SK-N-SH treated with all-trans-retinoic acid at 6 μM for 48 hours (cell line): ENCODE results near the gene IQCM.
A peak's percentile ranks its signal among the peaks of the same experiment; 100 is the strongest.

ENCODE experiments used
- ATAC-seq: fragments of 200-7000 bp; cut with Tn5 transposase; 3 replicates; pipeline ENCODE4 v1.9.1; 2020; ENCODE audit warnings: mild to moderate bottlenecking, moderate library complexity
- ARNTL ChIP-seq: fragments of 450-650 bp; formaldehyde crosslinking; IDR thresholded peaks from 2 replicates; pipeline ENCODE4 v1.5.0; 2020; ENCODE audit warnings: low read depth, mild to moderate bottlenecking, moderate library complexity, borderline replicate concordance
- CSDC2 ChIP-seq: fragments of 250-450 bp; sonication (Bioruptor Pico); IDR thresholded peaks from 2 replicates; pipeline ENCODE4 v1.5.0; 2020; ENCODE audit warnings: mild to moderate bottlenecking, moderate library complexity
- ESRRG ChIP-seq: fragments of 250-450 bp; sonication (Bioruptor Pico); IDR thresholded peaks from 2 replicates; pipeline ENCODE4 v1.6.1; 2021; ENCODE audit warnings: mild to moderate bottlenecking
- GLIS3 ChIP-seq: fragments of 250-450 bp; sonication (Bioruptor Pico); IDR thresholded peaks from 2 replicates; pipeline ENCODE4 v1.5.0; 2020; ENCODE audit warnings: mild to moderate bottlenecking, moderate library complexity
- ISL1 ChIP-seq: fragments of 250-450 bp; sonication (Bioruptor Pico); IDR thresholded peaks from 2 replicates; pipeline ENCODE4 v2.1.2; 2022; ENCODE audit warnings: mild to moderate bottlenecking, moderate library complexity
- OSR1 ChIP-seq: fragments of 250-450 bp; sonication (Bioruptor Pico); IDR thresholded peaks from 2 replicates; pipeline ENCODE4 v1.8.0; 2022; ENCODE audit warnings: moderate library complexity, mild to moderate bottlenecking, inconsistent platforms
- PATZ1 ChIP-seq: fragments of 250-450 bp; sonication (Bioruptor Pico); IDR thresholded peaks from 2 replicates; pipeline ENCODE4 v1.8.0; 2020; ENCODE audit warnings: mild to moderate bottlenecking, moderate library complexity, borderline replicate concordance
- PPARA ChIP-seq: fragments of 250-450 bp; sonication (Bioruptor Pico); IDR thresholded peaks from 2 replicates; pipeline ENCODE4 v1.5.0; 2020; ENCODE audit warnings: mild to moderate bottlenecking, borderline replicate concordance
- SNAI2 ChIP-seq: fragments of 250-450 bp; sonication (Bioruptor Pico); IDR thresholded peaks from 2 replicates; pipeline ENCODE4 v1.5.0; 2020; ENCODE audit warnings: mild to moderate bottlenecking, moderate library complexity
- TCF4 ChIP-seq: fragments of 250-450 bp; sonication (Bioruptor Pico); IDR thresholded peaks from 2 replicates; pipeline ENCODE4 v1.8.0; 2021; ENCODE audit warnings: mild to moderate bottlenecking, moderate library complexity, borderline replicate concordance
- TOX ChIP-seq: fragments of 250-450 bp; sonication (Bioruptor Pico); IDR thresholded peaks from 2 replicates; pipeline ENCODE4 v1.8.0; 2021; ENCODE audit warnings: mild to moderate bottlenecking, moderate library complexity, borderline replicate concordance
- TSHZ2 ChIP-seq: fragments of 250-450 bp; sonication (Bioruptor Pico); IDR thresholded peaks from 2 replicates; pipeline ENCODE4 v1.5.0; 2020; ENCODE audit warnings: mild to moderate bottlenecking, moderate library complexity
- ZC3H10 ChIP-seq: fragments of 250-450 bp; sonication (Bioruptor Pico); IDR thresholded peaks from 2 replicates; pipeline ENCODE4 v1.5.1; 2021; ENCODE audit warnings: mild to moderate bottlenecking, moderate library complexity
- ZFP3 ChIP-seq: fragments of 250-450 bp; sonication (Bioruptor Pico); IDR thresholded peaks from 2 replicates; pipeline ENCODE4 v1.5.0; 2020; ENCODE audit warnings: mild to moderate bottlenecking, moderate library complexity
- ZNF565 ChIP-seq: fragments of 450-650 bp; formaldehyde crosslinking; conservative IDR thresholded peaks from 2 replicates; pipeline ENCODE4 v1.5.0; 2020; ENCODE audit warnings: low read depth, mild to moderate bottlenecking, moderate library complexity
- ZNF70 ChIP-seq: fragments of 450-650 bp; formaldehyde crosslinking; IDR thresholded peaks from 2 replicates; pipeline ENCODE4 v1.5.0; 2020; ENCODE audit warnings: mild to moderate bottlenecking, moderate library complexity
- ZNF8 ChIP-seq: fragments of 450-650 bp; formaldehyde crosslinking; IDR thresholded peaks from 2 replicates; pipeline ENCODE4 v1.5.0; 2020; ENCODE audit warnings: mild to moderate bottlenecking, moderate library complexity
- TF ChIP-seq, protein P1 (sequence below): fragments of 250-450 bp; sonication (Bioruptor Pico); IDR thresholded peaks from 2 replicates; pipeline ENCODE4 v1.5.1; 2021; ENCODE audit warnings: mild to moderate bottlenecking, moderate library complexity

IQCM gene

GRCh38 chr4:149796381-149796780, 19.3 kb downstream of the IQCM start (continued):
- TF ChIP-seq PATZ1 (no peak), ZNF8 (CRISPR knock-in tag) (no peak)

DNA sequence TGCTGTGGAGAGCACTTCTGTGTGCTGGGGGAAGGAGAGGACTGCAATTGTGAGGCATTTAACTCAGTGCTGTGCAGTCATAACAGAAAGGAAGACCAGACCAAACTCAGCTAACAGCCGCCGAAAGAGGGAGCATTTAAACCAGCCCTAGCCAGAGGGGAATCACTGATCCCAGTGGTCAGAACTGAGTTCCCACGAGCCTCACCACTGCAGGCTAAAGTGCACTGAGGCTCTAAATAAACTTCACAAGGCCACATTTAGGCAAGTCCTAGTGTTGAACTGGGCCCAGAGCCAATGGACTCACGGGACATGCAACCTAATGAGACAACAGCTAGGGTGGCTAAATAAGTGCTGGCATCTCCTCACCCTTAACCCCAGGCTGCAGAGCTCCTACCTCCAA, 20.4 kb downstream of the IQCM start:
- no peak for TF ChIP-seq TCF4 (CRISPR knock-in tag)
- no peak for TF ChIP-seq TSHZ2 (CRISPR knock-in tag)
- TF ChIP-seq ZC3H10 (CRISPR knock-in tag) = no peak
- TF ChIP-seq ZNF70 (CRISPR knock-in tag) = no peak
- TF ChIP-seq PATZ1 = no peak
- TF ChIP-seq PPARA = no peak
- TF ChIP-seq ISL1 (CRISPR knock-in tag) = no peak
- TF ChIP-seq ZFP3 (CRISPR knock-in tag) = no peak
- no peak for TF ChIP-seq ZNF565 (CRISPR knock-in tag)
- TF ChIP-seq, protein P1, sequence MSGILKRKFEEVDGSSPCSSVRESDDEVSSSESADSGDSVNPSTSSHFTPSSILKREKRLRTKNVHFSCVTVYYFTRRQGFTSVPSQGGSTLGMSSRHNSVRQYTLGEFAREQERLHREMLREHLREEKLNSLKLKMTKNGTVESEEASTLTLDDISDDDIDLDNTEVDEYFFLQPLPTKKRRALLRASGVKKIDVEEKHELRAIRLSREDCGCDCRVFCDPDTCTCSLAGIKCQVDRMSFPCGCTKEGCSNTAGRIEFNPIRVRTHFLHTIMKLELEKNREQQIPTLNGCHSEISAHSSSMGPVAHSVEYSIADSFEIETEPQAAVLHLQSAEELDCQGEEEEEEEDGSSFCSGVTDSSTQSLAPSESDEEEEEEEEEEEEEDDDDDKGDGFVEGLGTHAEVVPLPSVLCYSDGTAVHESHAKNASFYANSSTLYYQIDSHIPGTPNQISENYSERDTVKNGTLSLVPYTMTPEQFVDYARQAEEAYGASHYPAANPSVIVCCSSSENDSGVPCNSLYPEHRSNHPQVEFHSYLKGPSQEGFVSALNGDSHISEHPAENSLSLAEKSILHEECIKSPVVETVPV = no peak
- ATAC-seq = peak; percentile 44; the same call in 2 of the 3 replicates

- no peak for TF ChIP-seq OSR1 (CRISPR knock-in tag)
- no peak for TF ChIP-seq SNAI2 (CRISPR knock-in tag)
- no peak for TF ChIP-seq ZNF565 (CRISPR knock-in tag)
- TF ChIP-seq ISL1 (CRISPR knock-in tag) = no peak
- no peak for TF ChIP-seq TCF4 (CRISPR knock-in tag)
- no peak for TF ChIP-seq ESRRG (CRISPR knock-in tag)
- ATAC-seq = no peak
These were observed 21.3 kb downstream of the IQCM start for GRCh38 chr4:149794352-149794751.

DNA sequence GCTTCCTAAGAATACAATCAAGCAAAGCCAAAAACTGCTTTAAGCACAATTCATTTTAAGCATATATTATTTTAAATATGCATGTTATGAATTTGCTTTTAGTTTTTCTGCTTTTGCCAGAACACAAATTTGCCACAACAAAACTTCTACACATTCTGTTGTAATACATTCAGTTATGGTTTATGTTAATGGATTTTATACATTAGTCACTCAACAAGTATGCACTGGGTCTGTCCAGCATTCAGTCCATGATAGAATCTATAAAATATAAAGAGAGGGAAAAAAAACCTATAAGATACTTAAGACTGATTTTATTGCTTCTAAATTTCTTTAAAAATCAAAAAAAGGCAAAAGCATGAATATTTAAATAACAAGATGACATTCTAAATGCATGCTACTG, 22.2 kb downstream of the IQCM start:
- no peak for TF ChIP-seq ARNTL (CRISPR knock-in tag)
- TF ChIP-seq TOX (CRISPR knock-in tag) = no peak
- no peak for TF ChIP-seq CSDC2 (CRISPR knock-in tag)
- TF ChIP-seq ZNF70 (CRISPR knock-in tag) = no peak
- no peak for TF ChIP-seq ZFP3 (CRISPR knock-in tag)
- TF ChIP-seq ZC3H10 (CRISPR knock-in tag) = no peak
- ATAC-seq = no peak

DNA sequence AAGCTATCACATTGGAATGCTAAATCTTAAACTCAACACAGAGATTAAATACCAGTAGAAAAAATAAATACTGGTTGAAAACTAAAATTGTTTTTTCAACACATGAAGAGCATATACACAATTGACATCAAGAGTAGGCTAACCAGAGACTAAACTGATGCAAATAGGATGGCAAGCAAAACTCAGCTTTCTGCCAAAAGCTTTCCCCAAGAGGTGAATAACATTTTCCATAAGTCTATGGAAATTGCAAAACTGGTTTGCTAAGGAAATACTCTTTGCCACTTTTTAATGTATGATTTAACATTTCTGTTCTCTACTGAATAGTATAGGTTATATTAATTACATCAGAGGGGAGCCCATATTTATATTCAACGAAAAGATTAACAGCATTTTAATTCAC, 23.8 kb downstream of the IQCM start:
- TF ChIP-seq GLIS3 (CRISPR knock-in tag) (no peak), TSHZ2 (CRISPR knock-in tag) (no peak)
- ATAC-seq = no peak
